HL-60 (cell line): Measurements from ENCODE around the gene PLEKHG4B.

ENCODE experiments used
- CTCF ChIP-seq: IDR thresholded peaks from one replicate; pipeline ENCODE4 v1.5.1; 2011; ENCODE audit warnings: low read length, control low read depth, inconsistent platforms; ENCODE audit not compliant: insufficient read depth
- GABPA ChIP-seq: IDR thresholded peaks from 2 replicates; pipeline ENCODE4 v1.6.1; 2012; ENCODE audit warnings: low read depth
- POLR2AphosphoS5 ChIP-seq: IDR thresholded peaks from 2 replicates; pipeline ENCODE4 v1.6.1; 2012; ENCODE audit warnings: low read depth
- REST ChIP-seq: IDR thresholded peaks from 2 replicates; pipeline ENCODE4 v1.6.1; 2012; ENCODE audit warnings: low read depth; ENCODE audit not compliant: insufficient replicate concordance
- SPI1 ChIP-seq: IDR thresholded peaks from 2 replicates; pipeline ENCODE4 v1.6.1; 2012; ENCODE audit warnings: low read depth, mild to moderate bottlenecking, borderline replicate concordance

- TF ChIP-seq CTCF, result no peak
- no peak for TF ChIP-seq POLR2AphosphoS5
- TF ChIP-seq REST, result no peak
- no peak for TF ChIP-seq SPI1
- no peak for TF ChIP-seq GABPA
Observed at GRCh38 chr5:163338-163620, 71.3 kb downstream of the PLEKHG4B start.
